Stimulated activated CD8-positive, alpha-beta memory T cell treated with anti-CD3 and anti-CD28 coated beads, Interleukin-15, amount 100 ng/mL, for 1 hour (primary cell): Measurements from ENCODE around the gene PCCA.
"Not testable (repeated sequence)": the region's sequence is repeated elsewhere in the genome, so short reads cannot be mapped to it uniquely, and the experiment has no call there.

ENCODE experiments used
- DNase-seq: peaks from one replicate; pipeline ENCODE4 v3.0.0-alpha.2; 2020; ENCODE audit warnings: low read depth

Gene PCCA, protein sequence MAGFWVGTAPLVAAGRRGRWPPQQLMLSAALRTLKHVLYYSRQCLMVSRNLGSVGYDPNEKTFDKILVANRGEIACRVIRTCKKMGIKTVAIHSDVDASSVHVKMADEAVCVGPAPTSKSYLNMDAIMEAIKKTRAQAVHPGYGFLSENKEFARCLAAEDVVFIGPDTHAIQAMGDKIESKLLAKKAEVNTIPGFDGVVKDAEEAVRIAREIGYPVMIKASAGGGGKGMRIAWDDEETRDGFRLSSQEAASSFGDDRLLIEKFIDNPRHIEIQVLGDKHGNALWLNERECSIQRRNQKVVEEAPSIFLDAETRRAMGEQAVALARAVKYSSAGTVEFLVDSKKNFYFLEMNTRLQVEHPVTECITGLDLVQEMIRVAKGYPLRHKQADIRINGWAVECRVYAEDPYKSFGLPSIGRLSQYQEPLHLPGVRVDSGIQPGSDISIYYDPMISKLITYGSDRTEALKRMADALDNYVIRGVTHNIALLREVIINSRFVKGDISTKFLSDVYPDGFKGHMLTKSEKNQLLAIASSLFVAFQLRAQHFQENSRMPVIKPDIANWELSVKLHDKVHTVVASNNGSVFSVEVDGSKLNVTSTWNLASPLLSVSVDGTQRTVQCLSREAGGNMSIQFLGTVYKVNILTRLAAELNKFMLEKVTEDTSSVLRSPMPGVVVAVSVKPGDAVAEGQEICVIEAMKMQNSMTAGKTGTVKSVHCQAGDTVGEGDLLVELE

GRCh38 chr13:100088644-100089464, at the start of gene PCCA:
Gene PCCA (plus strand): TSS chr13:100089093. CDS start chr13:100089121, 28 bp downstream.
- DNase-seq, result peak; percentile 60

GRCh38 chr13:100039740-100040139, 49.2 kb upstream of the PCCA start:
- no peak for DNase-seq

- no peak for DNase-seq
Observed at GRCh38 chr13:100040196-100040595, 48.7 kb upstream of the PCCA start.

DNA sequence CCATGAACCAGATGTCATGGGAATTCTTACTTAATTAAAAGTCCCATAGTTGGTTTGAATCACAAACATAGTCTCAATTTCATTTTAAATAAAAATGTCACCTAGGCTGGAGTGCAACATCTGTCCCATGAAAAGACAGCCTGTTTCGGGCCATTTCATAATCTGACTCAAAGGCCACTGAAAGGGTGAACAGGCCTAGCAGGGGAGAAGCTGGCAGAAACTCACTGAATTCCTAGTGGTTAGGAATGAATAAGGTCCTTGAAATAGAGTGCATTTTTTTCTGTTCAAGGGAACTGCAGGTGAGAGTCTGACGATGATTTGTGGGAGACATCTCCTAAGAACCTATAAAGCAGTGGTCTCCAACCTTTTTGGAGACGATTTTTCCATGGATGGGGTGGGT, 44.0 kb upstream of the PCCA start:
- DNase-seq, result no peak

DNA sequence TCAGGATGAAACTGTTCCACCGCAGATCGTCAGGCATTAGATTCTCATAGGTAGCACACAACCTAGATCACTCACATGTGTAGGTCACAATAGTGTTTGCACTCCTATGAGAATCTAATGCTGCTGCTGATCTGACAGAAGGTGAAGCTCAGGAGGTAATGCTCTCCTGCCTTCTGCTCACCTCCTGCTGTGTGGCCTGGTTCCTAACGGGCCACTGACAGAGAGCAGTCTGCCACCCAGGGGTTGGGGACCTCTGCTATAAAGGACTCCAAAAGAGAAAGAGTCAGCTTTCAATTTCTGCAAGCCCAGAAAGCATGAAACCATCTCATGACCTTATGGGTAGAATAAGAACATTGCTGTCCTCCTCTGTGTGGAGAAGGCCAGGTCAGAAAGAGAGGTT, 43.5 kb upstream of the PCCA start:
- DNase-seq, result no peak

GRCh38 chr13:100051070-100051469, 37.8 kb upstream of the PCCA start:
- DNase-seq, result no peak

DNA sequence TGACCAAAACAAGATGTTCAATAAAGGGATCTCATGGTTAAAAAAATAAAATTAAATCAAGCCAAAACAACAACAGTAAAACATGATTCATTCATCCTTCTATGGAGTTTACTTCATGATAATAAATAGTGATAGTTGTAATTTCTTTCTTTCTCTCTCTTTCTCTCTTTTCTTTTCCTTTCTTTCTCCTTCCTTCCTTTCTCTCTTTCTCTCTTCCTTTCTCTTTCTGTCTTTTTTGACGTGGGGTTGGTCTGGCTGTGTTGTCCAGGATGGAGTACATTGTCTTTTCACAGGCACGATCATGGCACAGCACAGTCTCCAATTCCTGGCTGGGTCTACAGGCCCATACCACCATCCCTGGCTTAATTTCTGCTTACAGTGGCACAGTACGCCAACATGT, 29.1 kb upstream of the PCCA start:
- DNase-seq, result no peak

GRCh38 chr13:100063333-100063732, 25.6 kb upstream of the PCCA start:
- no peak for DNase-seq

- no peak for DNase-seq
Observed at GRCh38 chr13:100063906-100064305, 25.0 kb upstream of the PCCA start.

GRCh38 chr13:100068133-100068931, 20.6 kb upstream of the PCCA start:
- DNase-seq, result no peak

GRCh38 chr13:100069278-100069677, 19.6 kb upstream of the PCCA start:
- no peak for DNase-seq

- no peak for DNase-seq
Observed at GRCh38 chr13:100075700-100076587, 12.9 kb upstream of the PCCA start.

- not testable (repeated sequence) for DNase-seq
Observed at GRCh38 chr13:100079003-100079402, 9.9 kb upstream of the PCCA start.

- DNase-seq, result not testable (repeated sequence)
Observed at GRCh38 chr13:100083401-100083800, 5.5 kb upstream of the PCCA start.

DNA sequence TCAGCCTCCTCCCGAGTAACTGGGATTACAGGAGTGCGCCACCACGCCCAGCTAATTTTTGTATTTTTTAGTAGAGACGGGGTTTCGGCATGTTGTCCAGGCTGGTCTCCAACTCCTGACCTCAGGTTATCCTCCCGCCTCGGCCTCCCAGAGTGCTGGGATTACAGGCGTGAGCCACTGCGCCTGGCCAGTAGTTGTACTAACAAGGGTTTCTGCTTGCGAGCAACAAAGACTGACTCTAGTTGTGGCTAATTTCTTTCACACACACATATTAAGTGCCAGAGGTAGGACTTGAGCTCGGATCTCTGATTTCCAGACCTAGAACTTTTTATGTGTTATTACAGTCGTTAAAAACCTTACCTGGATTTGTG, 635 bp upstream of the PCCA start:
- no peak for DNase-seq

GRCh38 chr13:100089465-100090032, 656 bp downstream of the PCCA start:
- DNase-seq, result peak; percentile 2

DNA sequence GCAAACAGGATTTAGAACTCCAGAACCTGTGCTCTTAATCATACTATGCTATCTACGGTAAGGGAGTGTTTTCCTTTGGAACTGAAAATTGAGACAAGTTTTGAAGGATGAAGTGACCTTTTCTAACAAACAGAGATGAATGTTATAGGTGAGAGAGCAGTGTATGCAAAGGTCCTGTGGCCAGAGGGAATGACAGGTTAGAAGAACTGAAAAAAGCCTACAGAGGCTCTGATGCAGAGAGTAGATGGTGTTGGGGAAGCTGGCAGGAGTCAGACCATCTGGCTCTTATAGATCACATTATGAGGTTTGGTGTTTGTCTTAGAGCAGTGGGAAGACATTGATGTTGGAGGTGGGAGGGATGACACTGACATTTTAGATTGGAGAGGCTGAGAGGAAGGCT, 2.0 kb downstream of the PCCA start:
- DNase-seq, result no peak

DNA sequence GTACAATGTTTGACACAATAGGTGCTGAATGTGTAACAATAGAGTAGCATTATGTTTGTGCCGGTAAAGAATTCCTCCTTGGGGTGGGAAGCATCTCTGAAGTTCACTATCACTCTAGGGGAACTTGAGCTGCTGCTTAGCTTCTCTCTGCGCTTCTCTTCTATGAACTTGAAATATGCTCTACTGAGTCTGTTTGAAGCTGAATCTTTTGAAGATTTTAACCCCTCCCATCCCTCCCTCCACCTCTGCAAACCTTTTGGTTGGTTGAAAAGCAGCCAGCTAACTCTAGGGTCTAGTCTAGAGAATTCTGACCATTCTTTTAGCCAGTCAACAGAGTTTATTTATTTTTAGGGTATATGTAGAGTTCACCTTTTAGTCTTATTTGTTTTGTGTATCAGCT, 2.5 kb downstream of the PCCA start:
- DNase-seq, result no peak

DNA sequence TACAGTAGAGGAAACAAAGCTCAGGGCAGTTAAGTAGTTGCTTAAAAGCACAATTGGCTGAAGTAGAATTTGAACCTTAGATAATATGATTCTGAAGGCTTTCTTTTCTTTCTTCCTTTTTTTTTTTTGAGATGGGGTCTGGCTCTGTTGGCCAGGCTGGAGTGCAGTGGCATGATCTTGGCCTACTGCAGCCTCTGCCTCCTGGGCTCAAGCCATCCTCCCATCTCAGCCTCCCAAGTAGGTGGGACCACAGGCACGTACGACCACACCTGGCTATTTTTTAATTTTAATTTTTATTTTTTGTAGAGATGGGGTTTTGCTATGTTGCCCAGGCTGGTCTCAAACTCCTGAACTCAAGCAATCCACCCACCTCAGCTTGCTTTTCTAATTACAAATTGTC, 3.4 kb downstream of the PCCA start:
- DNase-seq, result not testable (repeated sequence)

DNA sequence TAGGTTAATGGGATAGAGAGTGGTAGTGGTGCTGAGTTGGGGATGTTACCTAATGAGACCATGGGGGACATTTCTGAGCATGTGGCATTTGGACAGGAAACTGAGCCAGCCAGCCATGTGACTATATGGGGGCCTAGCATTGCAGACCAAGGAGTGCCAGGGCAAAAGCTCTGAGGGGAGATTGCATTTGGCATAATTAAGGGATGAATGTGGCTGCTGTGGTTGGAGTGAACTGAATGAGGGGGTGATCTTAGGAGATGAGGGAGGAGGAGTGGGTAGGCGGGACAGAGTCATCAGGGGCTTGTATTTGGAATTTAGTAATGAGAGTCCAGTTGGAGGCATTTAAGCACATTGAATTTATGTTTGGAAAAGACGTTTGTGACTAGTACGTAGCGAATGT, 6.6 kb downstream of the PCCA start:
- DNase-seq, result no peak
